H1 (cell line): ENCODE results near the gene ST8SIA4. TPM values are rescaled to one million over a fixed set of nuclear protein-coding genes. Genes with fewer than 3 reads are reported as not detected.

Source experiments
- CHD1 ChIP-seq: IDR thresholded peaks from 2 replicates; pipeline ENCODE4 v1.6.1; 2012; ENCODE audit warnings: low read depth, low read length, improper control_type of control experiment
- JUND ChIP-seq: IDR thresholded peaks from 2 replicates; pipeline ENCODE4 v1.6.1; 2011; ENCODE audit warnings: mild to moderate bottlenecking, improper control_type of control experiment, low read length
- TEAD4 ChIP-seq: IDR thresholded peaks from 2 replicates; pipeline ENCODE4 v1.6.1; 2012; ENCODE audit warnings: low read depth, low read length, inconsistent platforms, mixed read lengths
- polyA plus RNA-seq, 7 experiments: library from polyadenylated mRNA; depleted of rRNA in 3 of 7; stranded (reverse) in 5 of 7; unstranded in 2 of 7; fragments of >200 nt in 5 of 7; fragments of 200-250 nt in 2 of 7; gene quantifications; 1 replicate in 5 of 7; 2 replicates in 1 of 7; 4 replicates in 1 of 7; pipeline versions ENCODE4 v1.2.1 to v1.2.3, GENCODE V29; 2011 to 2013; ENCODE audit warnings: missing spikeins in 2 of 7, mixed read lengths in 2 of 7
- total RNA-seq: library from RNA; stranded (reverse); fragmentation: NEBNext Ultra II Directional; extraction: Animal tissue kit (Norgen Biotek cat#: 25700); gene quantifications from 2 replicates; pipeline ENCODE4 v1.2.1, GENCODE V29; 2021
- TF ChIP-seq, protein P1 (sequence below): fragments of 300-600 bp; sonication (generic); IDR thresholded peaks from 2 replicates; pipeline ENCODE4 v1.7.1; 2012; ENCODE audit warnings: low read length, moderate library complexity, mild to moderate bottlenecking, inconsistent platforms; ENCODE audit not compliant: insufficient replicate concordance
- TF ChIP-seq, protein P2 (sequence below), 3 experiments: IDR thresholded peaks; 1 replicate in 2 of 3; 2 replicates in 1 of 3; pipeline versions ENCODE4 v1.5.1 to v1.6.1; 2011; ENCODE audit warnings: low read length in 3 of 3, mild to moderate bottlenecking in 3 of 3, inconsistent platforms in 2 of 3, low read depth in 1 of 3, moderate library complexity in 1 of 3; ENCODE audit not compliant: insufficient read depth in 1 of 3; ENCODE audit errors: control extremely low read depth in 1 of 3

Gene ST8SIA4
- total and polyA plus RNA-seq, 2 of the 8 experiments (the other 6 are each of a cell fraction or from before 2014, with no cell fraction given) = 0.08 to 0.50 TPM

GRCh38 chr5:100761192-100761591 lies 141.9 kb downstream of the ST8SIA4 start (continued):
- TF ChIP-seq, protein P1, sequence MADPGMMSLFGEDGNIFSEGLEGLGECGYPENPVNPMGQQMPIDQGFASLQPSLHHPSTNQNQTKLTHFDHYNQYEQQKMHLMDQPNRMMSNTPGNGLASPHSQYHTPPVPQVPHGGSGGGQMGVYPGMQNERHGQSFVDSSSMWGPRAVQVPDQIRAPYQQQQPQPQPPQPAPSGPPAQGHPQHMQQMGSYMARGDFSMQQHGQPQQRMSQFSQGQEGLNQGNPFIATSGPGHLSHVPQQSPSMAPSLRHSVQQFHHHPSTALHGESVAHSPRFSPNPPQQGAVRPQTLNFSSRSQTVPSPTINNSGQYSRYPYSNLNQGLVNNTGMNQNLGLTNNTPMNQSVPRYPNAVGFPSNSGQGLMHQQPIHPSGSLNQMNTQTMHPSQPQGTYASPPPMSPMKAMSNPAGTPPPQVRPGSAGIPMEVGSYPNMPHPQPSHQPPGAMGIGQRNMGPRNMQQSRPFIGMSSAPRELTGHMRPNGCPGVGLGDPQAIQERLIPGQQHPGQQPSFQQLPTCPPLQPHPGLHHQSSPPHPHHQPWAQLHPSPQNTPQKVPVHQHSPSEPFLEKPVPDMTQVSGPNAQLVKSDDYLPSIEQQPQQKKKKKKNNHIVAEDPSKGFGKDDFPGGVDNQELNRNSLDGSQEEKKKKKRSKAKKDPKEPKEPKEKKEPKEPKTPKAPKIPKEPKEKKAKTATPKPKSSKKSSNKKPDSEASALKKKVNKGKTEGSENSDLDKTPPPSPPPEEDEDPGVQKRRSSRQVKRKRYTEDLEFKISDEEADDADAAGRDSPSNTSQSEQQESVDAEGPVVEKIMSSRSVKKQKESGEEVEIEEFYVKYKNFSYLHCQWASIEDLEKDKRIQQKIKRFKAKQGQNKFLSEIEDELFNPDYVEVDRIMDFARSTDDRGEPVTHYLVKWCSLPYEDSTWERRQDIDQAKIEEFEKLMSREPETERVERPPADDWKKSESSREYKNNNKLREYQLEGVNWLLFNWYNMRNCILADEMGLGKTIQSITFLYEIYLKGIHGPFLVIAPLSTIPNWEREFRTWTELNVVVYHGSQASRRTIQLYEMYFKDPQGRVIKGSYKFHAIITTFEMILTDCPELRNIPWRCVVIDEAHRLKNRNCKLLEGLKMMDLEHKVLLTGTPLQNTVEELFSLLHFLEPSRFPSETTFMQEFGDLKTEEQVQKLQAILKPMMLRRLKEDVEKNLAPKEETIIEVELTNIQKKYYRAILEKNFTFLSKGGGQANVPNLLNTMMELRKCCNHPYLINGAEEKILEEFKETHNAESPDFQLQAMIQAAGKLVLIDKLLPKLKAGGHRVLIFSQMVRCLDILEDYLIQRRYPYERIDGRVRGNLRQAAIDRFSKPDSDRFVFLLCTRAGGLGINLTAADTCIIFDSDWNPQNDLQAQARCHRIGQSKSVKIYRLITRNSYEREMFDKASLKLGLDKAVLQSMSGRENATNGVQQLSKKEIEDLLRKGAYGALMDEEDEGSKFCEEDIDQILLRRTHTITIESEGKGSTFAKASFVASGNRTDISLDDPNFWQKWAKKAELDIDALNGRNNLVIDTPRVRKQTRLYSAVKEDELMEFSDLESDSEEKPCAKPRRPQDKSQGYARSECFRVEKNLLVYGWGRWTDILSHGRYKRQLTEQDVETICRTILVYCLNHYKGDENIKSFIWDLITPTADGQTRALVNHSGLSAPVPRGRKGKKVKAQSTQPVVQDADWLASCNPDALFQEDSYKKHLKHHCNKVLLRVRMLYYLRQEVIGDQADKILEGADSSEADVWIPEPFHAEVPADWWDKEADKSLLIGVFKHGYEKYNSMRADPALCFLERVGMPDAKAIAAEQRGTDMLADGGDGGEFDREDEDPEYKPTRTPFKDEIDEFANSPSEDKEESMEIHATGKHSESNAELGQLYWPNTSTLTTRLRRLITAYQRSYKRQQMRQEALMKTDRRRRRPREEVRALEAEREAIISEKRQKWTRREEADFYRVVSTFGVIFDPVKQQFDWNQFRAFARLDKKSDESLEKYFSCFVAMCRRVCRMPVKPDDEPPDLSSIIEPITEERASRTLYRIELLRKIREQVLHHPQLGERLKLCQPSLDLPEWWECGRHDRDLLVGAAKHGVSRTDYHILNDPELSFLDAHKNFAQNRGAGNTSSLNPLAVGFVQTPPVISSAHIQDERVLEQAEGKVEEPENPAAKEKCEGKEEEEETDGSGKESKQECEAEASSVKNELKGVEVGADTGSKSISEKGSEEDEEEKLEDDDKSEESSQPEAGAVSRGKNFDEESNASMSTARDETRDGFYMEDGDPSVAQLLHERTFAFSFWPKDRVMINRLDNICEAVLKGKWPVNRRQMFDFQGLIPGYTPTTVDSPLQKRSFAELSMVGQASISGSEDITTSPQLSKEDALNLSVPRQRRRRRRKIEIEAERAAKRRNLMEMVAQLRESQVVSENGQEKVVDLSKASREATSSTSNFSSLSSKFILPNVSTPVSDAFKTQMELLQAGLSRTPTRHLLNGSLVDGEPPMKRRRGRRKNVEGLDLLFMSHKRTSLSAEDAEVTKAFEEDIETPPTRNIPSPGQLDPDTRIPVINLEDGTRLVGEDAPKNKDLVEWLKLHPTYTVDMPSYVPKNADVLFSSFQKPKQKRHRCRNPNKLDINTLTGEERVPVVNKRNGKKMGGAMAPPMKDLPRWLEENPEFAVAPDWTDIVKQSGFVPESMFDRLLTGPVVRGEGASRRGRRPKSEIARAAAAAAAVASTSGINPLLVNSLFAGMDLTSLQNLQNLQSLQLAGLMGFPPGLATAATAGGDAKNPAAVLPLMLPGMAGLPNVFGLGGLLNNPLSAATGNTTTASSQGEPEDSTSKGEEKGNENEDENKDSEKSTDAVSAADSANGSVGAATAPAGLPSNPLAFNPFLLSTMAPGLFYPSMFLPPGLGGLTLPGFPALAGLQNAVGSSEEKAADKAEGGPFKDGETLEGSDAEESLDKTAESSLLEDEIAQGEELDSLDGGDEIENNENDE = no peak
- TF ChIP-seq JUND (no peak), CHD1 (no peak), TEAD4 (no peak)
- TF ChIP-seq, protein P2, sequence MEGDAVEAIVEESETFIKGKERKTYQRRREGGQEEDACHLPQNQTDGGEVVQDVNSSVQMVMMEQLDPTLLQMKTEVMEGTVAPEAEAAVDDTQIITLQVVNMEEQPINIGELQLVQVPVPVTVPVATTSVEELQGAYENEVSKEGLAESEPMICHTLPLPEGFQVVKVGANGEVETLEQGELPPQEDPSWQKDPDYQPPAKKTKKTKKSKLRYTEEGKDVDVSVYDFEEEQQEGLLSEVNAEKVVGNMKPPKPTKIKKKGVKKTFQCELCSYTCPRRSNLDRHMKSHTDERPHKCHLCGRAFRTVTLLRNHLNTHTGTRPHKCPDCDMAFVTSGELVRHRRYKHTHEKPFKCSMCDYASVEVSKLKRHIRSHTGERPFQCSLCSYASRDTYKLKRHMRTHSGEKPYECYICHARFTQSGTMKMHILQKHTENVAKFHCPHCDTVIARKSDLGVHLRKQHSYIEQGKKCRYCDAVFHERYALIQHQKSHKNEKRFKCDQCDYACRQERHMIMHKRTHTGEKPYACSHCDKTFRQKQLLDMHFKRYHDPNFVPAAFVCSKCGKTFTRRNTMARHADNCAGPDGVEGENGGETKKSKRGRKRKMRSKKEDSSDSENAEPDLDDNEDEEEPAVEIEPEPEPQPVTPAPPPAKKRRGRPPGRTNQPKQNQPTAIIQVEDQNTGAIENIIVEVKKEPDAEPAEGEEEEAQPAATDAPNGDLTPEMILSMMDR (IDR thresholded peaks at IDR 0.05; ENCODE audit: control extremely low read depth in 1 of 3, insufficient read depth in 1 of 3, low read depth in 1 of 3, low read length in 3 of 3) = no peak
- TF ChIP-seq, all 59 proteins: peak for 0
